NCI-H1436 (cell line): Measurements from ENCODE around the gene EEF1AKMT4.

ENCODE experiments used
- DNase-seq: peaks from one replicate; lab custom pipeline; 2025; lab: John Stamatoyannopoulos, UW

EEF1AKMT4 gene

DNA sequence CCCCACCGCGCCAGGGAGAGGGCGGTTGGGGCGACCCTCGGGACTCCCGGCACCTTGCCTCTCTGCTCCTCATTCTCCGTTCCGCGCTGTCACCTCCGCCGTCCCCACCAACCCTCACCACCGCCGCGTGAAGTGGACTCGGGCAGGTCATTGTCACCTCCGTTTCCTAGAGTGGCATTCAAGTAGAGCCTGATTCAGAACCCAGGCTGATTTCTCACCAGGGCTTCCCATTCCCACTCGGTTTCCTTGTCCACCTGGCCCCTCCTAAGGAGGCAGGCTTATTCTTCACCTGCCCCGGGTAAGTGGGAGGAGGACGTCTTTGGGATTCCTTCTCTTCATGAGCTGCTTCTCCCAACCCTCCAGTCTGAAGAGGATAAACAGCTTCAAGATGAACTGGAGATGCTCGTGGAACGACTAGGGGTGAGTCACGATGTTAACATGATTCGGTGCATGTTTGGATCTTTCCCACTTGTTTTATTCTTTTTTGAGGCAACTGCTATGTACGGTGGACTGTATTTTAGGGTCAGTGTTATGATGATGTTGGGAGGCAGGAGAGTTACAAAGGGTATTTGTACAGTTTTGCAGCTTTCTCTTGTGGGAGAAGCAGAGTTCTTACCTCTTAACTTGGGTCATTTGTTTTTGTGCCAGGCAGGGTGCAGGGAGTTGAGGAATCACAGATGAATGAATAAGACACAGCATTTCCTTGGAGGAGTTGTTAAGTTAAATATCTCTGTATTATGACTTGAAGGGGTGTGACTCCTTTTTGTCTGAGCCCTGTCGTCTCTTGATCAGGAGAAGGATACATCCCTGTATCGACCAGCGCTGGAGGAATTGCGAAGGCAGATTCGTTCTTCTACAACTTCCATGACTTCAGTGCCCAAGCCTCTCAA is 50.3 kb downstream of the EEF1AKMT4 start:
- no peak for DNase-seq

DNA sequence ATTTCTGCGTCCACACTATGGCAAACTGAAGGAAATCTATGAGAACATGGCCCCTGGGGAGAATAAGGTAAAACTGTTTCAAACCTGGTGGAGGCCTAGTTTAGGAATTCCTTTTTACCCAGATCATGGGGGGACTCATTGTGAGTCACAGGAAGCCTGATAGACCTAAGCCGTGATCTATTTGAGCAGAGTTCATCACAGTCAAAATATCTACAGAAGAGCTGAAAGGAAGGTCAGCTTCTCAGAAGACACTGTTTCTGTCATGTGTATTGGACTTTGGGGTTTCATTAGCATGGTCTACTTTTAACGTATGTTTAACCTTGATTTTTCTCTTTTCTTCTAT is 50.9 kb downstream of the EEF1AKMT4 start:
- no peak for DNase-seq

DNA sequence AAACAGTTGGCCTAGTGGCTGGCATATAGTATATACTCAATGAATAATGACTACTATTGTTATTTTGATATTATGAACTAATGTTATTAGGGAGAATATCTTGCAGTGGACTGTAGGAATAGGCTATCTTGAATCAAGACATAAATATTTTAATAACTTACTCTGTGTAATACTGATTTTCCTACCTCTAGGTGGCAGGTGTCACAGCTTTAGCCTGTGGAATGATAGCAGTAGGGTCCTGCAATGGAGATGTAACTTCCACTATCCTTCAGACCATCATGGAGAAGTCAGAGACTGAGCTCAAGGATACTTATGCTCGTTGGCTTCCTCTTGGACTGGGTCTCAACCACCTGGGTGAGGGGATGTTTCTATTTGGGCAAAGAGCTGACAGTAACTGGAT is 56.1 kb downstream of the EEF1AKMT4 start:
- DNase-seq = no peak

DNA sequence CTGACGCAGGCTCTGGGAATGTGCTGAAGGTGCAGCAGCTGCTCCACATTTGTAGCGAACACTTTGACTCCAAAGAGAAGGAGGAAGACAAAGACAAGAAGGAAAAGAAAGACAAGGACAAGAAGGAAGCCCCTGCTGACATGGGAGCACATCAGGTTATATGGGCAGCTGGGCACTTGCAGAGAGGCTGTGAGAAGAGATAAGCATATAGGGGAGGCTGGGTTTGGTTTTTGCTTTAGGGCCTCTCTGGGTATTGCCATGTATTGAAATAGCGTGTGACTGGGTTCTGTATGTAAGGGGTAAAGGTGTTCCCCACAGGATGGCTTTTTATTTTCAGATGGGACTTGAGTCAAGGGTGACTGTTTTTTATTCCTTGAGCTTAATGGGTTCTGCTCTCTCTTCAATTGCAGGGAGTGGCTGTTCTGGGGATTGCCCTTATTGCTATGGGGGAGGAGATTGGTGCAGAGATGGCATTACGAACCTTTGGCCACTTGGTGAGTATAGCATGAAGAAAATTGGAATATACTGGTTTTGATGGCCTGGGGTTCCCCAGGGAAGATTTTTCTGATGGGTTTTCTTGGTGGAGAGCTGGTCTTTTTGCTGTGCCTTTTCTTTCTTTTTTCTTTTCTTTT is 57.0 kb downstream of the EEF1AKMT4 start:
- DNase-seq = no peak

DNA sequence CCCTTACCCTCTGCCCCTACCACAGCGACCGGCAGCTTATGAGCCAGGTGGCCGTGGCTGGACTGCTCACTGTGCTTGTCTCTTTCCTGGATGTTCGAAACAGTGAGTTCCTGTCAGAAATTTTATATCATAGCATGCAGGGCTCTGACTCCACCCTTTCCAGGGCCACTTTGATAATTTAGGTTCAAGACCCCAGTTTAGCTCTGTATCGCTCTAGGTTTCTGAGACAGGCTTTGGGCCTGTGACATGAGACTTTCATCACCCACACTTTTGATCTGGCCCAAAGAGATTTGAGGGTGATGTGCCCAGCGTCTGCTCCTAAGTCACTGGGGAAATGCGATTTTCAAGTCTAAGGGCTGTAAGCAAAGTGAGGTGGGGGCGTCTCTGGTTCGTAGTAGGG is 58.4 kb downstream of the EEF1AKMT4 start:
- DNase-seq = no peak
